Body of pancreas (tissue), 4 donors: ENCODE results near the gene IL6R. TPM values are rescaled to one million over a fixed set of nuclear protein-coding genes. Genes with fewer than 3 reads are reported as not detected.

Source experiments
- ATAC-seq: fragments of 150-250 bp; one replicate; pipeline ENCODE4 v1.9.1; 2016
- DNase-seq, 4 donors: peaks; one replicate each; pipeline ENCODE4 v3.0.0-alpha.2; 2019
- H3K27ac ChIP-seq, 4 donors: fragments of 200-600 bp; sonication (generic); 1 replicate in 3 of 4; 2 replicates in 1 of 4; pipeline versions ENCODE4 v1.5.1 to v1.6.1; 2016 to 2019; ENCODE audit warnings: mild to moderate bottlenecking in 1 of 4, mixed read lengths in 1 of 4, moderate library complexity in 1 of 4
- H3K27me3 ChIP-seq, 2 donors: fragments of 200-600 bp; sonication (generic); one replicate each; pipeline ENCODE4 v1.6.0; 2016; ENCODE audit warnings: mild to moderate bottlenecking in 1 of 2
- H3K36me3 ChIP-seq, 2 donors: fragments of 200-600 bp; sonication (generic); replicated peaks in 1 of 2; 2 replicates each; pipeline ENCODE4 v1.5.1; 2016; ENCODE audit warnings: low read depth in 2 of 2; ENCODE audit not compliant: insufficient read depth in 1 of 2
- H3K4me1 ChIP-seq: fragments of 200-600 bp; sonication (generic); one replicate; pipeline ENCODE4 v1.6.0; 2016
- H3K4me3 ChIP-seq, 2 donors: fragments of 200-600 bp; sonication (generic); 1 replicate in 1 of 2; 2 replicates in 1 of 2; pipeline ENCODE4 v1.5.1; 2016 to 2019
- H3K9me3 ChIP-seq, 3 donors: fragments of 200-600 bp; sonication (generic); 1 replicate in 2 of 3; 2 replicates in 1 of 3; pipeline ENCODE4 v1.5.1; 2016
- POLR2A ChIP-seq, 3 donors: fragments of 450-650 bp; IDR thresholded peaks; one replicate each; pipeline ENCODE4 v1.6.1; 2016; ENCODE audit warnings: antibody characterized with exemption in 3 of 3, mild to moderate bottlenecking in 2 of 3
- WGBS, 2 donors: methylation state at CpG; one replicate each; pipeline ENCODE4 v1.1.5; 2017; 5-methylcytosine and 5-hydroxymethylcytosine counted together
- intact Hi-C: fragments of 100-400 bp; cut with DNase I; formaldehyde crosslinking; loops from one replicate; pipeline ENCODE4 v1.15.1; 2023
- total RNA-seq, 2 donors: library from RNA; depleted of rRNA; stranded (reverse); fragments of >200 nt; gene quantifications; one replicate each; pipeline ENCODE4 v1.1.0, GENCODE V29; 2016
- TF ChIP-seq, protein P1 (sequence below), 7 experiments: fragments of 450-650 bp in 4 of 7; fragments of 200-600 bp in 3 of 7; sonication (generic) in 3 of 7; IDR thresholded peaks; one replicate each; pipeline ENCODE4 v1.5.1; 2016 to 2019; ENCODE audit warnings: antibody characterized with exemption in 7 of 7

IL6R gene
- total RNA-seq, 2 donors from 2014 or later, result 5.9 to 13.5 TPM

DNA sequence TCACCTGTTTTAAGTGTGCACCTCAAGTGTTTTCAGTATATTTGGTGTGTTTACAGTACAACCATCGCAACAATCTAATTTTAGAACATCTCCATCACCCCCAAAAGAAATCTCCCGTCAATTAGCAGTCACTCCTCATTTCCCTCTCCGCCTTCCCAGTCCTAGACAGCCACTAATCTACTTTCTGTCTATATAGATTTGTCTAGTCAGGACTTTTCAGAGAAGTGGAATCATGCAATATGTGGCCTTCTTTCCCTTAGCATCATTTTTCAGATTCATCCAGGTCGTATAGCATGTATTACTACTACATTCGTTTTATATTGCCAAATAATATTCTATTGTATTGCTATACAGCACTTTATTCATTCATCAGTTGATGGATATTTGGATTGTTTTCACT is 98.8 kb downstream of the IL6R start:
- 68 to 76% methylated on average over 5 of the region's 5 CpGs for WGBS, 2 donors
- TF ChIP-seq, protein P1, sequence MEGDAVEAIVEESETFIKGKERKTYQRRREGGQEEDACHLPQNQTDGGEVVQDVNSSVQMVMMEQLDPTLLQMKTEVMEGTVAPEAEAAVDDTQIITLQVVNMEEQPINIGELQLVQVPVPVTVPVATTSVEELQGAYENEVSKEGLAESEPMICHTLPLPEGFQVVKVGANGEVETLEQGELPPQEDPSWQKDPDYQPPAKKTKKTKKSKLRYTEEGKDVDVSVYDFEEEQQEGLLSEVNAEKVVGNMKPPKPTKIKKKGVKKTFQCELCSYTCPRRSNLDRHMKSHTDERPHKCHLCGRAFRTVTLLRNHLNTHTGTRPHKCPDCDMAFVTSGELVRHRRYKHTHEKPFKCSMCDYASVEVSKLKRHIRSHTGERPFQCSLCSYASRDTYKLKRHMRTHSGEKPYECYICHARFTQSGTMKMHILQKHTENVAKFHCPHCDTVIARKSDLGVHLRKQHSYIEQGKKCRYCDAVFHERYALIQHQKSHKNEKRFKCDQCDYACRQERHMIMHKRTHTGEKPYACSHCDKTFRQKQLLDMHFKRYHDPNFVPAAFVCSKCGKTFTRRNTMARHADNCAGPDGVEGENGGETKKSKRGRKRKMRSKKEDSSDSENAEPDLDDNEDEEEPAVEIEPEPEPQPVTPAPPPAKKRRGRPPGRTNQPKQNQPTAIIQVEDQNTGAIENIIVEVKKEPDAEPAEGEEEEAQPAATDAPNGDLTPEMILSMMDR (IDR thresholded peaks at IDR 0.05), result no peak
- TF ChIP-seq POLR2A (IDR thresholded peaks at IDR 0.05), result no peak
- H3K36me3 ChIP-seq, result no peaks in the 10 kb centered on the region
- no peak for DNase-seq
- H3K4me3 ChIP-seq, result no peak overlapping the region
- no peak overlapping the region for H3K27ac ChIP-seq
- H3K4me1 ChIP-seq, result peaks cover 18% of the 10 kb centered on the region
- H3K9me3 ChIP-seq, result no peaks in the 10 kb centered on the region
- H3K27me3 ChIP-seq, result peaks cover 0 to 26% of the 10 kb centered on the region in 2 donors
- no peak for ATAC-seq
- intact Hi-C loops, result no loop called here

DNA sequence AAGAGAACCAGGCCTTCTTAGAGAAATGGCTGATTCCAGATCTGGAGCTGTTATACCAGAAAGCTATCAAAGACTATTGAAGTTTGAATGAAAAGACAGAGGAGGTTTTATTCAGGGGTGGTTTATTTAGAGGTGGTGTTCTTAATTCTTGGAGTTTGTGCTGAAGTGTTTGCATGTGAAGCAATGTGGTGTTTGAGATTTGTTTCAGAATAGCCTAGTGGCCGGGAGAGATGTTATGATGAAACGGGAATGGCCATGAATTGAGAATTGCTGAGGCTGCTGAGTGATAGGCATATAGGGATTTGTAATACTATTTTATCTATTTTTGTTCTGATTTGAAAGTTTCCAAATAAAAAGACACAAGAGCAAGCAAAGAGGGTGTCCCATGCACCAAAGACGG is 107.6 kb downstream of the IL6R start:
- TF ChIP-seq, protein P1 (IDR thresholded peaks at IDR 0.05), result no peak
- no peak for TF ChIP-seq POLR2A (IDR thresholded peaks at IDR 0.05)
- intact Hi-C loops, result no loop called here
- no peak for DNase-seq
- Histone ChIP-seq H3K27ac (no peak overlapping the region), H3K27me3 (no peaks in the 10 kb centered on the region), H3K4me1 (no peaks in the 10 kb centered on the region), H3K36me3 (no peaks in the 10 kb centered on the region), H3K4me3 (no peak overlapping the region), H3K9me3 (no peaks in the 10 kb centered on the region)
- no peak for ATAC-seq
- 76 to 82% methylated on average over 3 of the region's 3 CpGs for WGBS, 2 donors

DNA sequence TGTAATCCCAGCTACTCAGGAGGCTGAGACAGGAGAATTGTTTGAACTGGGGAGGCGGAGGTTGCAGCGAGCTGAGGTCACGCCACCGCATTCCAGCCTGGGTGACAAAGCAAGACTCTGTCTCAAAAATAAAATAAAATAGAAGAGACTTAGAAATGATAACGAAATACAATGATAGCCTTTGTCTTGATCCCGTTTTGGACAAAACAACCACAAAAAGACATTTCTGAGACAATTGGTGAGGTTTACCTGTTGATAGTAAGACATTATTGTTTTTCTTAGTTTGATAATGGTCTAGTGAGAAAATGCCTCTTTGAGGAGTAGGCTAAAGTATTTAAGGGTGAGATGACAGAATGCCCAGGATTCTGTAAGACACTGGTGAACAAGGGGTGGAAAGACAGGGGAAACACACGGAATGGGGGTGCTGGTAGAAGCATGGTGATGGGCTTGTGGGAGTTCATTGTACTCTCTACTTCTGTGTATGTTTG is 109.0 kb downstream of the IL6R start:
- Histone ChIP-seq H3K9me3 (no peaks in the 10 kb centered on the region), H3K4me1 (no peaks in the 10 kb centered on the region), H3K4me3 (no peak overlapping the region), H3K27ac (no peak overlapping the region), H3K27me3 (no peaks in the 10 kb centered on the region), H3K36me3 (no peaks in the 10 kb centered on the region)
- intact Hi-C loops, result no loop called here
- DNase-seq, result no peak
- no peak for ATAC-seq
- 68 to 78% methylated on average over 7 of the region's 7 CpGs for WGBS, 2 donors
- TF ChIP-seq, protein P1 (IDR thresholded peaks at IDR 0.05), result no peak
- no peak for TF ChIP-seq POLR2A (IDR thresholded peaks at IDR 0.05)

DNA sequence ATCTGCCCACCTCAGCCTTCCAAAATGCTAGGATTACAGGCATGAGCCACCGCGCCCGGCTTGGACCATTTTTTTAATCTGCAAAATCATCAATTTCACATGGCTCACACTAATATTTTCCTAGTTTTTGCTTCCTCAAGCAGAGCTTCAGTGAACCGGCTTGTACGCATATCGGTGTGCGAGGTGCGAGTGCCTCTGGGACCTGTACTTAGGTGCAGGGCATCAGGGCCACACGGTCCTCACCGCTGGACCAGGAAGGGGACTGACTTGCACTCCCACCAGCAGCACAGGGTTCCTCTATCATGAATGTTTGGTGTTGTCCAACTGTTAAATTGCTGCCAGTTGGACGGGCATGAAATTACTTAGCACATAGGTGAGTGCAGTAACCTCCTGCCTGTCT is 112.5 kb downstream of the IL6R start:
- H3K27ac ChIP-seq, result no peak overlapping the region
- H3K27me3 ChIP-seq, result no peaks in the 10 kb centered on the region
- no peaks in the 10 kb centered on the region for H3K4me1 ChIP-seq
- H3K9me3 ChIP-seq, result no peaks in the 10 kb centered on the region
- ATAC-seq (no peak), DNase-seq (no peak)
- intact Hi-C loops, result no loop called here
- no peaks in the 10 kb centered on the region for H3K36me3 ChIP-seq
- H3K4me3 ChIP-seq, result no peak overlapping the region
- TF ChIP-seq, protein P1 (IDR thresholded peaks at IDR 0.05), result no peak
- no peak for TF ChIP-seq POLR2A (IDR thresholded peaks at IDR 0.05)
- WGBS, 2 donors, result 85 to 89% methylated on average over 11 of the region's 11 CpGs

Other genes starting within 250 kb of the IL6R start
- 100 to 1,000 TPM in 1 of 2 donors, 10 to 100 TPM in 1; 74.2 to 131 TPM for gene TPM3, start 213.2 kb upstream of the IL6R start, total RNA-seq
- not detected for gene CFAP141, start 199.0 kb upstream of the IL6R start, total RNA-seq
- 10 to 100 TPM; 38.1 to 50.1 TPM for gene UBAP2L, start 184.4 kb upstream of the IL6R start, total RNA-seq
- gene HAX1, start 132.7 kb upstream of the IL6R start, total RNA-seq, result 10 to 100 TPM; 44.5 to 54.5 TPM
- under 1 TPM in 1 of 2 donors, not detected in 1; 0.26 TPM for gene AQP10, start 84.2 kb upstream of the IL6R start, total RNA-seq
- 10 to 100 TPM; 10.9 to 16.3 TPM for gene ATP8B2, start 79.8 kb upstream of the IL6R start, total RNA-seq
- 1 to 10 TPM in 1 of 2 donors, under 1 TPM in 1; 0.52 to 2.6 TPM for gene TDRD10, start 96.9 kb downstream of the IL6R start, total RNA-seq
- 1 to 10 TPM; 2.6 to 4.2 TPM for gene SHE, start 97.1 kb downstream of the IL6R start, total RNA-seq
- 10 to 100 TPM; 19.8 to 25.7 TPM for gene UBE2Q1, start 153.3 kb downstream of the IL6R start, total RNA-seq
- gene CHRNB2, start 162.4 kb downstream of the IL6R start, total RNA-seq, result 1 to 10 TPM in 1 of 2 donors, under 1 TPM in 1; 0.52 to 7.6 TPM
- 100 to 1,000 TPM in 1 of 2 donors, 10 to 100 TPM in 1; 54.0 to 103 TPM for gene ADAR, start 202.8 kb downstream of the IL6R start, total RNA-seq